A549 (cell line): ENCODE measurements around the gene TCF3.

Experiments
- BCL3 ChIP-seq: fragments of >200 bp; sonication (Bioruptor Twin); formaldehyde crosslinking; IDR thresholded peaks from 3 replicates; pipeline ENCODE4 v1.6.1; 2016
- CBX2 ChIP-seq: fragments of 200-600 bp; sonication (generic); IDR thresholded peaks from 2 replicates; pipeline ENCODE4 v1.6.1; 2016; ENCODE audit warnings: low read depth, mild to moderate bottlenecking, borderline replicate concordance
- JUNB ChIP-seq: fragments of >200 bp; sonication (Bioruptor Twin); formaldehyde crosslinking; IDR thresholded peaks from 2 replicates; pipeline ENCODE4 v1.6.1; 2016
- POLR2A ChIP-seq: IDR thresholded peaks from 2 replicates; pipeline ENCODE4 v1.6.1; 2012; ENCODE audit warnings: mild to moderate bottlenecking, low read length
- POLR2AphosphoS2 ChIP-seq: conservative IDR thresholded peaks from 2 replicates; pipeline ENCODE4 v1.6.1; 2012; ENCODE audit warnings: low read length, improper control_type of control experiment, inconsistent platforms
- RCOR1 ChIP-seq: fragments of 150-350 bp; IDR thresholded peaks from 2 replicates; pipeline ENCODE4 v1.6.1; 2014; ENCODE audit warnings: antibody characterized with exemption, low read length, low read depth
- REST ChIP-seq: fragments of 200-600 bp; sonication (generic); IDR thresholded peaks from 2 replicates; pipeline ENCODE4 v1.6.1; 2016; ENCODE audit warnings: antibody characterized with exemption, mild to moderate bottlenecking, moderate library complexity
- RFX5 ChIP-seq: fragments of 450-650 bp; IDR thresholded peaks from 2 replicates; pipeline ENCODE4 v1.7.1; 2014; ENCODE audit warnings: antibody characterized with exemption, mild to moderate bottlenecking, moderate library complexity
- SREBF2 ChIP-seq: fragments of 450-650 bp; IDR thresholded peaks from 2 replicates; pipeline ENCODE4 v1.6.1; 2014; ENCODE audit warnings: mild to moderate bottlenecking, moderate library complexity

GRCh38 chr19:1612114-1613086, 40.0 kb downstream of the TCF3 start:
- no peak; the same call in 1 of the 2 replicates for TF ChIP-seq POLR2A
- TF ChIP-seq CBX2, result no peak
- no peak for TF ChIP-seq REST
- TF ChIP-seq SREBF2, result no peak
- TF ChIP-seq POLR2AphosphoS2, result no peak
- TF ChIP-seq RFX5, result no peak
- TF ChIP-seq RCOR1, result no peak
- no peak for TF ChIP-seq BCL3
- TF ChIP-seq JUNB, result no peak
